PC-9 (cell line): ENCODE results near the gene SYPL2.

ENCODE experiments used
- EZH2 ChIP-seq: fragments of 200-600 bp; sonication (generic); IDR thresholded peaks from 2 replicates; pipeline ENCODE4 v1.8.0; 2017; ENCODE audit warnings: antibody characterized with exemption, low read depth
- TF ChIP-seq, protein P1 (sequence below): fragments of 200-600 bp; sonication (generic); conservative IDR thresholded peaks from 2 replicates; pipeline ENCODE4 v1.6.1; 2017; ENCODE audit warnings: mixed run types, antibody characterized with exemption, mild to moderate bottlenecking, moderate library complexity

DNA sequence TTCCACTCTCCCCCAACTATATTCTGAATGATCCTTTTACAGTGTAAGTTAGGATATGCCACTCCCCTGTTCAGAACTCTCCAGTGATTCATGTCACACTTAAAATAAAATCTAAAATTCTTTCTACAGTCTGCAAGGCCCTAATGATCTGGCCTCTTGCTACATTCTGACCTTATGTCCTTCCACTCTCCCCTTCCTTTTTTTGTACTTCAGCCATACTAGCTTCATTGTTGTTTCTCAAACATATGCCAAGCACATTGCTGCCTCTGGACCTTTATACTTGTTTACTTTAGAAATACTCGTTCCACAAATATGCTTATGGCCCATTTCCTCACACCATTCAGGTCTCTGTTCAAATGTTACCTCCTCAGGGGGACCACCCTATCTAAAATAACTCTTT is 25.3 kb upstream of the SYPL2 start:
- TF ChIP-seq, protein P1, sequence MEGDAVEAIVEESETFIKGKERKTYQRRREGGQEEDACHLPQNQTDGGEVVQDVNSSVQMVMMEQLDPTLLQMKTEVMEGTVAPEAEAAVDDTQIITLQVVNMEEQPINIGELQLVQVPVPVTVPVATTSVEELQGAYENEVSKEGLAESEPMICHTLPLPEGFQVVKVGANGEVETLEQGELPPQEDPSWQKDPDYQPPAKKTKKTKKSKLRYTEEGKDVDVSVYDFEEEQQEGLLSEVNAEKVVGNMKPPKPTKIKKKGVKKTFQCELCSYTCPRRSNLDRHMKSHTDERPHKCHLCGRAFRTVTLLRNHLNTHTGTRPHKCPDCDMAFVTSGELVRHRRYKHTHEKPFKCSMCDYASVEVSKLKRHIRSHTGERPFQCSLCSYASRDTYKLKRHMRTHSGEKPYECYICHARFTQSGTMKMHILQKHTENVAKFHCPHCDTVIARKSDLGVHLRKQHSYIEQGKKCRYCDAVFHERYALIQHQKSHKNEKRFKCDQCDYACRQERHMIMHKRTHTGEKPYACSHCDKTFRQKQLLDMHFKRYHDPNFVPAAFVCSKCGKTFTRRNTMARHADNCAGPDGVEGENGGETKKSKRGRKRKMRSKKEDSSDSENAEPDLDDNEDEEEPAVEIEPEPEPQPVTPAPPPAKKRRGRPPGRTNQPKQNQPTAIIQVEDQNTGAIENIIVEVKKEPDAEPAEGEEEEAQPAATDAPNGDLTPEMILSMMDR = no peak
- TF ChIP-seq EZH2 = no peak
